Measurements from ENCODE around the gene BRI3. TPM values are rescaled to one million over a fixed set of nuclear protein-coding genes. Genes with fewer than 3 reads are reported as not detected.
"Not testable (repeated sequence)": the region's sequence is repeated elsewhere in the genome, so short reads cannot be mapped to it uniquely, and the experiment has no call there.

Gene BRI3
- total RNA-seq, 1 donor from 2014 or later: 344 TPM

DNA sequence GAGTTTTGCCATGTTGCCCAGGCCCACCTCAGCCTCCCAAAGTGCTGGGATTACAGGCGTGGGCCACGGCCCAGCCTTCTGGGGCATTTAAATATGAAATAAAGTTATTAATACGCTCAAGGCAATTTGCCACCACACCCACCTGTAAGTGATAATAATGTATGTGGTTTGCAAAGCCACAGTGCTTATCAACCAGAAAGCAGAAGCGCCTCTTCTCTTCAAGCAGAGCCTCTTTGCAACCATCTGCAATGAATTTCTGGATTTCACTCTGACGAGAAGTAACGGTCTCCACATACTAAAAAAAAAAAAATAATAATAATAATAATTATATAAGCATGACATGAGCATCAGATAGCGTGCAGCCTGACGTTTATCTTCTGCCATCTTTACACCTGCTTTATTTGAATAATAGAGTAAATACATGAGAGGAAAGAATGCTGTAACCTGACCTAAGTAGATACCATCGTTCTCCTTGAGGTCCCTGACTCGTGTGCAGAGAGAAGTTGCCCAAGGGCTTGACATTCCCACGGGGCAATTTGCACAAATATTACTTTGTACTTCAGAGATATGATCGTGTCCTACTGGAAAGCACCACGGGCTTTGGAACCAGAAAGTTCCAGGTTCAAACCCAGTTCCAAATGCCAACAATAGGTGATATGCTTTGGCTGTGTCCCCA lies 34.0 kb downstream of the BRI3 start:
- no peak for DNase-seq (ENCODE audit: extremely low spot score, unreplicated experiment)
- Mint-ChIP-seq H3K36me3 (ENCODE audit: unreplicated experiment) (peaks cover 27% of the 10 kb centered on the region), H3K27ac (ENCODE audit: unreplicated experiment) (no peak overlapping the region), H3K9me3 (ENCODE audit: unreplicated experiment) (no peaks in the 10 kb centered on the region), H3K27me3 (ENCODE audit: unreplicated experiment) (no peaks in the 10 kb centered on the region), H3K4me3 (ENCODE audit: unreplicated experiment) (no peak overlapping the region), H3K4me1 (ENCODE audit: unreplicated experiment) (no peaks in the 10 kb centered on the region)
- TF ChIP-seq, protein P1, sequence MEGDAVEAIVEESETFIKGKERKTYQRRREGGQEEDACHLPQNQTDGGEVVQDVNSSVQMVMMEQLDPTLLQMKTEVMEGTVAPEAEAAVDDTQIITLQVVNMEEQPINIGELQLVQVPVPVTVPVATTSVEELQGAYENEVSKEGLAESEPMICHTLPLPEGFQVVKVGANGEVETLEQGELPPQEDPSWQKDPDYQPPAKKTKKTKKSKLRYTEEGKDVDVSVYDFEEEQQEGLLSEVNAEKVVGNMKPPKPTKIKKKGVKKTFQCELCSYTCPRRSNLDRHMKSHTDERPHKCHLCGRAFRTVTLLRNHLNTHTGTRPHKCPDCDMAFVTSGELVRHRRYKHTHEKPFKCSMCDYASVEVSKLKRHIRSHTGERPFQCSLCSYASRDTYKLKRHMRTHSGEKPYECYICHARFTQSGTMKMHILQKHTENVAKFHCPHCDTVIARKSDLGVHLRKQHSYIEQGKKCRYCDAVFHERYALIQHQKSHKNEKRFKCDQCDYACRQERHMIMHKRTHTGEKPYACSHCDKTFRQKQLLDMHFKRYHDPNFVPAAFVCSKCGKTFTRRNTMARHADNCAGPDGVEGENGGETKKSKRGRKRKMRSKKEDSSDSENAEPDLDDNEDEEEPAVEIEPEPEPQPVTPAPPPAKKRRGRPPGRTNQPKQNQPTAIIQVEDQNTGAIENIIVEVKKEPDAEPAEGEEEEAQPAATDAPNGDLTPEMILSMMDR (IDR thresholded peaks at IDR 0.05): no peak

DNA sequence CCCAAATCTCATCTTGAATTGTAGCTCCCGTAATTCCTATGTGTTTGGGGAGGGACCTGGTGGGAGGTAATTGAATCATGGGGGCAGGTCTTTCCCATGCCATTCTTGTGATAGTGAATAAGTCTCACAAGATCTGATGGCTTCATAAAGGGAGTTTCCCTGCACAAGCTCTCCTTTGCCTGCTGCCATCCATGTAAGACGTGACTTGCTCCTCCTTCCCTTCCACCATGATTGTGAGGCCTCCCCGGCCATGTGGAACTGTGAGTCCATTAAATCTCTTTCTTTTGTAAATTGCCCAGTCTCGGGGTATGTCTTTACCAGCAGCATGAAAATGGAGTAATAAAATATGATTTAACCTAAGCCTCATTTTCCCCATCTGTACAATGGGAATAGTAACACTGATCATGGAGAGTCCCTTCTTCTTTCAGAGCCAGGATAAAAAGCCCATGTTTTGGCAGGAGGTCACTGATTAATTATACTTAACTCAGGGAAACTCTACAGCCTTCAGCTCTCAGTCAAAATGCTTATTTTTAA lies 34.6 kb downstream of the BRI3 start:
- not testable (repeated sequence) for H3K27ac Mint-ChIP-seq (ENCODE audit: unreplicated experiment); DNase-seq (ENCODE audit: extremely low spot score, unreplicated experiment); H3K9me3 Mint-ChIP-seq (ENCODE audit: unreplicated experiment); H3K27me3 Mint-ChIP-seq (ENCODE audit: unreplicated experiment); H3K4me1 Mint-ChIP-seq (ENCODE audit: unreplicated experiment); H3K4me3 Mint-ChIP-seq (ENCODE audit: unreplicated experiment)
- H3K36me3 Mint-ChIP-seq (ENCODE audit: unreplicated experiment): peaks cover 27% of the 10 kb centered on the region

DNA sequence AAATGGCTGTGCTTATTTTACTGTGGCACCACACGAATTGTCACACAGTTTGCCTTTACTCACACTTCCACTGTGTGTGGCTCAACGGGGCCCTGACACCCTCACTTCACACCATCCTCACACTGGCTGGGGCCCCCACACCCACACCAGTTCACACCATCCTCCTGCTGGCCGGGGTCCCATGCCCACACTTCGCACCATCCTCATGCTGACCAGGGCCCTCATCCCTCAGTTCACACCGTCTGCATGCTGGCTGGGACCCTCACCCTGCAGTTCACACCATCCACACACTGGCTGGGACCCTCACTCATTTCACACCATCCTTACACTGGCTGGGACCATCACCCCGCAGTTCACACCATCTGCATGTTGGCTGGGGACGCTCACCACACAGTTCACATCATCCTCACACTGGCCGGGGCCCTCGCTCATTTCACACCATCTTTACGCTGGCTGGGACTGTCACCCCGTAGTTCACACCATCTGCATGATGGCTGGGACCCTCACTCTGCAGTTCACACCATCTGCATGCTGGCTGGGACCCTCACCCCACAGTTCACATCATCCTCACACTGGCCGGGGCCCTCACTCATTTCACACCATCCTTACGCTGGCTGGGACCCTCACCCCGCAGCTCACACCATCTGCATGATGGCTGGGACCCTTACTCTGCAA lies 36.0 kb downstream of the BRI3 start:
- Mint-ChIP-seq H3K27ac (ENCODE audit: unreplicated experiment) (no peak overlapping the region), H3K4me3 (ENCODE audit: unreplicated experiment) (no peak overlapping the region), H3K9me3 (ENCODE audit: unreplicated experiment) (no peaks in the 10 kb centered on the region), H3K27me3 (ENCODE audit: unreplicated experiment) (no peaks in the 10 kb centered on the region), H3K4me1 (ENCODE audit: unreplicated experiment) (no peaks in the 10 kb centered on the region), H3K36me3 (ENCODE audit: unreplicated experiment) (peaks cover 22% of the 10 kb centered on the region)
- TF ChIP-seq, protein P1 (IDR thresholded peaks at IDR 0.05): no peak
- DNase-seq (ENCODE audit: extremely low spot score, unreplicated experiment): no peak

DNA sequence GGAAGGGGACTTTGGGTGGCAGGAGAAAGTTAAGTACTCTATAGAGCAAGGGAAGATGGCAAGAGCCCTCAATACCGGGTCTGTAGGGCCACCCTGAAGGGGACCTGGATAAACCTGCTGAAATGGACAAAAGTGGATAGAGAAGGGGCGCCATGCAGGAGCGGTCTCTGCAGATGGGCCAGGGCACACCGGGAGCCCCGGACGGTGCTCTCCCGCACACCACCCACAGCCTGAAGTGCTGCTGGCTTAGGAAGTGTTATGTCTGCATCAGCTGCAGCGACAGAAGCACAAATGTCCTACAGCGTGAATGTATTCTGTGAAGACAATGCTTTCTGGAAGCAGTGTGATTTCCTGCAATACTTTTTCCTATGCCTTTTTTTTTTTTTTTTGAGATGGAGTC lies 37.7 kb downstream of the BRI3 start:
- H3K4me3 Mint-ChIP-seq (ENCODE audit: unreplicated experiment): no peak overlapping the region
- TF ChIP-seq, protein P1 (IDR thresholded peaks at IDR 0.05): no peak
- DNase-seq (ENCODE audit: extremely low spot score, unreplicated experiment): no peak
- no peaks in the 10 kb centered on the region for H3K9me3 Mint-ChIP-seq (ENCODE audit: unreplicated experiment)
- peaks cover 5% of the 10 kb centered on the region for H3K4me1 Mint-ChIP-seq (ENCODE audit: unreplicated experiment)
- no peaks in the 10 kb centered on the region for H3K27me3 Mint-ChIP-seq (ENCODE audit: unreplicated experiment)
- no peak overlapping the region for H3K27ac Mint-ChIP-seq (ENCODE audit: unreplicated experiment)
- H3K36me3 Mint-ChIP-seq (ENCODE audit: unreplicated experiment): peaks cover 22% of the 10 kb centered on the region

DNA sequence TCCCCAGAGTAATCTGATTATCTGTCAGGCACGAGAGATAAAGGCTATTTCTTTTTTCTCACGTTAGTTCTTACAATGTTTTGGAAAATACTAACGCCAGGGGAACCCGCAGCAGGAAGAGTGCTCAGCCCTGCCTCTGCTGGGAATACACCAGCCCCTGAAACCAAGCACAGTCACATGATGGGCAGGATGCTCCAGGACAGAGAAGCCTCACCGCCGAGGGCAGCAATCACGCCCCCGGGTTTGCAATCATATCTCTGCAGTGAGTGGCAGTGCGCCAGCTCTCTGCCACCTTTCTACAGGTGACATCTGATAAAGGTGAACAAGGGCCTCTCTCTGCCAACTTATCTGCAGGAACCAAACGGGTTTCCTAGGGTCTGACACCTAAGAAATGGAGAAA lies 39.8 kb downstream of the BRI3 start:
- peaks cover 5% of the 10 kb centered on the region for H3K4me1 Mint-ChIP-seq (ENCODE audit: unreplicated experiment)
- TF ChIP-seq, protein P1 (IDR thresholded peaks at IDR 0.05): no peak

More for the DNA sequence above, 39.8 kb downstream of the BRI3 start:
- Mint-ChIP-seq H3K4me3 (ENCODE audit: unreplicated experiment) (no peak overlapping the region), H3K9me3 (ENCODE audit: unreplicated experiment) (no peaks in the 10 kb centered on the region), H3K27ac (ENCODE audit: unreplicated experiment) (no peak overlapping the region), H3K27me3 (ENCODE audit: unreplicated experiment) (no peaks in the 10 kb centered on the region), H3K36me3 (ENCODE audit: unreplicated experiment) (peaks cover 13% of the 10 kb centered on the region)
- DNase-seq (ENCODE audit: extremely low spot score, unreplicated experiment): no peak

Data from osteocyte (in vitro differentiated cells).